ENCODE measurements around the gene NDUFA12. TPM values are rescaled to one million over a fixed set of nuclear protein-coding genes. Genes with fewer than 3 reads are reported as not detected.

The NDUFA12 gene
- total and polyA plus RNA-seq, 2 of the 4 experiments (the other 2 are of a cell fraction) = 116 to 135 TPM

- Histone ChIP-seq H2BK5ac (ENCODE audit: low read depth, low read length, poor library complexity, severe bottlenecking) (no peak overlapping the region), H3K9ac (ENCODE audit: low read depth, low read length) (no peak overlapping the region), H3K4ac (ENCODE audit: low read depth, low read length) (no peak overlapping the region), H3K18ac (ENCODE audit: low read depth, low read length) (no peak overlapping the region), H2AFZ (replicated peaks; ENCODE audit: low read length, poor library complexity) (no peak overlapping the region), H4K8ac (ENCODE audit: low read depth in 2 of 2, low read length in 2 of 2) (no peak overlapping the region), H3K79me1 (ENCODE audit: low read depth in 1 of 2, low read length in 2 of 2) (no peaks in the 10 kb centered on the region), H3K56ac (ENCODE audit: extremely low read depth, insufficient read depth, low read length) (no peak overlapping the region), H2BK15ac (ENCODE audit: low read depth, low read length) (no peak overlapping the region), H3K27ac (ENCODE audit: insufficient read depth, low read length) (no peak overlapping the region), H3K14ac (replicated peaks; ENCODE audit: low read depth, low read length) (no peak overlapping the region), H3K4me2 (ENCODE audit: low read depth, low read length) (no peak overlapping the region), H3K23ac (ENCODE audit: low read depth, low read length) (no peak overlapping the region), H3K9me3 (ENCODE audit: control insufficient read depth, insufficient read depth, low read length) (no peaks in the 10 kb centered on the region; the same call in 1 of the 2 replicates), H2BK20ac (ENCODE audit: low read depth, low read length) (no peak overlapping the region), H4K91ac (ENCODE audit: insufficient read depth, low read depth, low read length) (no peak overlapping the region), H4K5ac (ENCODE audit: low read depth, low read length) (no peak overlapping the region), H3K9me1 (ENCODE audit: insufficient read depth, low read length) (no peaks in the 10 kb centered on the region), H2AK5ac (ENCODE audit: low read depth, low read length) (no peak overlapping the region), H2BK120ac (ENCODE audit: low read depth, low read length) (no peak overlapping the region), H3K27me3 (ENCODE audit: control insufficient read depth, insufficient read depth, low read length) (peaks cover 14% of the 10 kb centered on the region), H3K4me3 (ENCODE audit: insufficient read depth, low read depth, low read length) (no peak overlapping the region), H3K36me3 (ENCODE audit: control insufficient read depth, insufficient read depth, low read length) (no peaks in the 10 kb centered on the region), H3K4me1 (ENCODE audit: control insufficient read depth, insufficient read depth, low read length) (no peaks in the 10 kb centered on the region), H4K20me1 (ENCODE audit: insufficient read depth, low read length) (no peaks in the 10 kb centered on the region), H2AK9ac (replicated peaks; ENCODE audit: low read depth, low read length, poor library complexity) (no peak overlapping the region)
- in situ Hi-C loops (cut with MboI; ENCODE audit: low sequenced_read_pairs) (no loop called here), dilution Hi-C loops (cut with HindIII; ENCODE audit: low sequenced_read_pairs, unreplicated experiment) (no loop called here), intact Hi-C loops (cut with micrococcal nuclease) (no loop called here)
- CTCF ChIA-PET = interaction anchor here (0.7 kb wide), 1 partner anchor 44 kb away, joined by 3 read pairs; no protein-coding TSS in a partner anchor
- DNase-seq (peak; percentile 42), ATAC-seq (ENCODE audit: low read depth) (peak; percentile 63)
- POLR2A ChIA-PET (ENCODE audit: unreplicated experiment) = no interaction called here
- TF ChIP-seq CHD1 (IDR thresholded peaks at IDR 0.05; ENCODE audit: low read depth, low read length) = no peak
- TF ChIP-seq ELK1 (IDR thresholded peaks at IDR 0.05; ENCODE audit: borderline replicate concordance, low read depth, low read length) = no peak
- TF ChIP-seq SMC3 (IDR thresholded peaks at IDR 0.05; ENCODE audit: low read depth, low read length) = no peak
- no peak for TF ChIP-seq MAZ (IDR thresholded peaks at IDR 0.05; ENCODE audit: borderline replicate concordance, low read depth, low read length)
- no peak for TF ChIP-seq BHLHE40 (IDR thresholded peaks at IDR 0.05; ENCODE audit: low read depth, low read length)
- TF ChIP-seq USF2 (IDR thresholded peaks at IDR 0.05; ENCODE audit: low read depth, low read length) = no peak
- TF ChIP-seq RFX5 (IDR thresholded peaks at IDR 0.05; ENCODE audit: low read depth, low read length) = no peak
- no peak for TF ChIP-seq RAD21 (IDR thresholded peaks at IDR 0.05; ENCODE audit: low read length)
- BruUV-seq (replicated peaks) = no TSS peak
Measured at GRCh38 chr12:94957006-94957405, 46.5 kb downstream of the NDUFA12 start.
